ENCODE results near the gene KRT16. TPM values are rescaled to one million over a fixed set of nuclear protein-coding genes. Genes with fewer than 3 reads are reported as not detected.
"Not testable (repeated sequence)": the region's sequence is repeated elsewhere in the genome, so short reads cannot be mapped to it uniquely, and the experiment has no call there.

KRT16 gene
- total RNA-seq, 1 donor from 2014 or later = not detected

DNA sequence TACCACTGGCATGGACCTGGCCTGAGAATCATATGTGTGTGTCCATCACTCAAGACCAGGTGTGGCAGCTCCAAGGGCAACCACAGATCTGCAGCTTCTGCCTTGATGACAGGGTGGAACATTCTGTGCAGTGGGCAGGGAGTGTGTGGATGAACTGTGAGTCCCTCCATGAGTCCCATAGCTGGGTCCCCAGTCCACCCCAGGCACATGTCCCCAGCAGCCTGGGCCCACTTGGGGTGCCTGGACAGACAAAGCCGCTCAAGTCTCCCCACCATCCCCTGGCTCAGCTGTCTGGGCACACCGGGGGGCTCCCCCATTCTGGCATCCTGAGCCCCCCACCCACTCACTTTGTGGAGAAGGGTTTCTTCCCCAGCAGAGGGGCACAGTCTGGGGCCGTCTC is 4.6 kb upstream of the KRT16 start:
- DNase-seq (ENCODE audit: low spot score) = no peak
- H3K36me3 Mint-ChIP-seq (ENCODE audit: low read depth, unreplicated experiment) = no peaks in the 10 kb centered on the region
- TF ChIP-seq, protein P1, sequence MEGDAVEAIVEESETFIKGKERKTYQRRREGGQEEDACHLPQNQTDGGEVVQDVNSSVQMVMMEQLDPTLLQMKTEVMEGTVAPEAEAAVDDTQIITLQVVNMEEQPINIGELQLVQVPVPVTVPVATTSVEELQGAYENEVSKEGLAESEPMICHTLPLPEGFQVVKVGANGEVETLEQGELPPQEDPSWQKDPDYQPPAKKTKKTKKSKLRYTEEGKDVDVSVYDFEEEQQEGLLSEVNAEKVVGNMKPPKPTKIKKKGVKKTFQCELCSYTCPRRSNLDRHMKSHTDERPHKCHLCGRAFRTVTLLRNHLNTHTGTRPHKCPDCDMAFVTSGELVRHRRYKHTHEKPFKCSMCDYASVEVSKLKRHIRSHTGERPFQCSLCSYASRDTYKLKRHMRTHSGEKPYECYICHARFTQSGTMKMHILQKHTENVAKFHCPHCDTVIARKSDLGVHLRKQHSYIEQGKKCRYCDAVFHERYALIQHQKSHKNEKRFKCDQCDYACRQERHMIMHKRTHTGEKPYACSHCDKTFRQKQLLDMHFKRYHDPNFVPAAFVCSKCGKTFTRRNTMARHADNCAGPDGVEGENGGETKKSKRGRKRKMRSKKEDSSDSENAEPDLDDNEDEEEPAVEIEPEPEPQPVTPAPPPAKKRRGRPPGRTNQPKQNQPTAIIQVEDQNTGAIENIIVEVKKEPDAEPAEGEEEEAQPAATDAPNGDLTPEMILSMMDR (IDR thresholded peaks at IDR 0.05; ENCODE audit: unreplicated experiment) = no peak
- H3K4me1 Mint-ChIP-seq (ENCODE audit: unreplicated experiment) = no peaks in the 10 kb centered on the region
- H3K9me3 Mint-ChIP-seq (ENCODE audit: unreplicated experiment) = no peaks in the 10 kb centered on the region
- peaks cover 9% of the 10 kb centered on the region for H3K27me3 Mint-ChIP-seq (ENCODE audit: unreplicated experiment)
- H3K4me3 Mint-ChIP-seq (ENCODE audit: unreplicated experiment) = no peak overlapping the region
- no peak overlapping the region for H3K27ac Mint-ChIP-seq (ENCODE audit: unreplicated experiment)

DNA sequence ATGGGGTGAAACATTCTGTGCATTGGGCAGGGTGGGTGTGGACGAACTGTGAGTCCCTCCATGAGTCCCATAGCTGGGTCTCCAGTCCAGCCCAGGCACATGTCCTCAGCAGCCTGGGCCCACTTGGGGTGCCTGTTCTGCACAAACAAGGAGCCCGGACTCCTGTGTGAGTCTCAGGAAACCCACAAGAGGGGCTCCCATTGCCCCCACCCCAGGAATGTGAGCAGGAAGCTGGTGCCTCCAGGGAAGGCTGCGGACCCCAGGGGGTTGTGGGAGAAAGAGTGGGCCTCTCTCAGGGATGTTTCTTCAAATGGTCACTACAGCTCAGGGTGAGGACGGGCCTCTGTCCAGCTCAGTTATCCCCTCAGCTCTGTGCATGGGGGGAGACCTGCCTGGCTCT is 3.9 kb upstream of the KRT16 start:
- not testable (repeated sequence) for H3K4me3 Mint-ChIP-seq (ENCODE audit: unreplicated experiment); H3K36me3 Mint-ChIP-seq (ENCODE audit: low read depth, unreplicated experiment); H3K4me1 Mint-ChIP-seq (ENCODE audit: unreplicated experiment); DNase-seq (ENCODE audit: low spot score); H3K9me3 Mint-ChIP-seq (ENCODE audit: unreplicated experiment); H3K27ac Mint-ChIP-seq (ENCODE audit: unreplicated experiment); H3K27me3 Mint-ChIP-seq (ENCODE audit: unreplicated experiment)

DNA sequence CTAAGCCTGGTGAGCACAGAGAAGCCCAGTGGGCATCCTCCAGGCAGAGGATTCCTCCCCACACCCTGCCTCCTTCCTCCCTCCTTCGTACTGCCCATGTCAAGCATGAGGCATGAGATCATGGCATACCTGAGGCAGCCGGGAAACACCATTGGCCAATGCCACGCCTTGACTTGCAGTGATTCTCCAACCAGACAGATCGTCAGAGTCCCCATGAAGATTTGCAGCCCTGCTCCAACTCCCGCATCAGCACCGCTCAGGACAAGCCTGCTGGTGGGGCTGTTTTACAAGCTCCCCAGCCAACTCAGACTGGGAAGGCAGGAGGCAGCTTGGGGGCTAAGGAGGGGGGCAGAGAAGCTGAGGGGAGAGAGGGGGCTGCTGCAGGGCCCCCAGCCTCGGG is 2.9 kb upstream of the KRT16 start:
- Mint-ChIP-seq H3K27me3 (ENCODE audit: unreplicated experiment) (peaks cover 4% of the 10 kb centered on the region), H3K36me3 (ENCODE audit: low read depth, unreplicated experiment) (no peaks in the 10 kb centered on the region), H3K27ac (ENCODE audit: unreplicated experiment) (no peak overlapping the region), H3K4me1 (ENCODE audit: unreplicated experiment) (no peaks in the 10 kb centered on the region), H3K4me3 (ENCODE audit: unreplicated experiment) (no peak overlapping the region), H3K9me3 (ENCODE audit: unreplicated experiment) (no peaks in the 10 kb centered on the region)
- TF ChIP-seq, protein P1 (IDR thresholded peaks at IDR 0.05; ENCODE audit: unreplicated experiment) = no peak
- no peak for DNase-seq (ENCODE audit: low spot score)

DNA sequence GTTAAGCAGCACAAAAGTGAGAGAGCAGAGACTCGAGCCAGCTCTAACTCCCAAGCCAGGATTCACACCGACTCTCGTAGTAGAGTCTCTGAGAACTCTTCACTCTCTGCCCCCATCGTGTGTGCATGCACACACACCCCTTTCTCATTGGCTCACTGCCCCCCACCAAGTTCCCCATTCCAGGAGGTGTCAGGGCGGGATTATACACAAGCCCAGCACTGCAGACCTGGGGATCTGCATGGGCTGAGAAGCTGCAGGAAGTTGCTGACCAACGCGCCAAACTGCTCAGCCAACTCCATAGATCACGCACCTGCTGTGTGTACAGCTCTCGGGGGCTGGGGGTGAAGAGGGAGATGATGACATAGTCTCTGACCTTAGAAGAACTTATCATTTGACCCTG is 2.2 kb upstream of the KRT16 start:
- not testable (repeated sequence) for H3K9me3 Mint-ChIP-seq (ENCODE audit: unreplicated experiment); H3K27ac Mint-ChIP-seq (ENCODE audit: unreplicated experiment); DNase-seq (ENCODE audit: low spot score); H3K4me1 Mint-ChIP-seq (ENCODE audit: unreplicated experiment); H3K27me3 Mint-ChIP-seq (ENCODE audit: unreplicated experiment); H3K4me3 Mint-ChIP-seq (ENCODE audit: unreplicated experiment); H3K36me3 Mint-ChIP-seq (ENCODE audit: low read depth, unreplicated experiment)

DNA sequence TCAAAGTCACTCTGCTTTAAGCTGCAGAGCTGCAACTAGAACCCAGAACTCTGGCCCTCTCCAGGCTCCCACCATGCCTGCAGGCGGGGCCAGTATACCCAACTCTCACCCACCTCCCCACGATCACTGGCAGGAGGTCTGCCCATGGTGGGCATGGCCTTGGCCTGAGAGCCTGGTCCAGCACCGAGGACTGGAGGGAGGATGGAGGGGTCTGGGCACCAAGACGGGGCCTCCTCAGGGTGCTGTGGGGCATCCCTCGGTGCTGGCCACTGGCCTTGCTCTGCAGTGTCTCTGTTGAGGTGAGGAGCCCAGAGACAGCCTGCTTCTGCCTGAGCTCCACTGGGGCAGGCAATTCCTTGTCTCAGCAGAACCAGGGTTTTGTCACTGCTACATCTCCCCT is 1.5 kb upstream of the KRT16 start:
- Mint-ChIP-seq H3K27ac (ENCODE audit: unreplicated experiment) (no peak overlapping the region), H3K36me3 (ENCODE audit: low read depth, unreplicated experiment) (no peaks in the 10 kb centered on the region), H3K27me3 (ENCODE audit: unreplicated experiment) (peaks cover 6% of the 10 kb centered on the region), H3K4me3 (ENCODE audit: unreplicated experiment) (no peak overlapping the region), H3K4me1 (ENCODE audit: unreplicated experiment) (no peaks in the 10 kb centered on the region), H3K9me3 (ENCODE audit: unreplicated experiment) (no peaks in the 10 kb centered on the region)
- TF ChIP-seq, protein P1 (IDR thresholded peaks at IDR 0.05; ENCODE audit: unreplicated experiment) = no peak
- DNase-seq (ENCODE audit: low spot score) = no peak

DNA sequence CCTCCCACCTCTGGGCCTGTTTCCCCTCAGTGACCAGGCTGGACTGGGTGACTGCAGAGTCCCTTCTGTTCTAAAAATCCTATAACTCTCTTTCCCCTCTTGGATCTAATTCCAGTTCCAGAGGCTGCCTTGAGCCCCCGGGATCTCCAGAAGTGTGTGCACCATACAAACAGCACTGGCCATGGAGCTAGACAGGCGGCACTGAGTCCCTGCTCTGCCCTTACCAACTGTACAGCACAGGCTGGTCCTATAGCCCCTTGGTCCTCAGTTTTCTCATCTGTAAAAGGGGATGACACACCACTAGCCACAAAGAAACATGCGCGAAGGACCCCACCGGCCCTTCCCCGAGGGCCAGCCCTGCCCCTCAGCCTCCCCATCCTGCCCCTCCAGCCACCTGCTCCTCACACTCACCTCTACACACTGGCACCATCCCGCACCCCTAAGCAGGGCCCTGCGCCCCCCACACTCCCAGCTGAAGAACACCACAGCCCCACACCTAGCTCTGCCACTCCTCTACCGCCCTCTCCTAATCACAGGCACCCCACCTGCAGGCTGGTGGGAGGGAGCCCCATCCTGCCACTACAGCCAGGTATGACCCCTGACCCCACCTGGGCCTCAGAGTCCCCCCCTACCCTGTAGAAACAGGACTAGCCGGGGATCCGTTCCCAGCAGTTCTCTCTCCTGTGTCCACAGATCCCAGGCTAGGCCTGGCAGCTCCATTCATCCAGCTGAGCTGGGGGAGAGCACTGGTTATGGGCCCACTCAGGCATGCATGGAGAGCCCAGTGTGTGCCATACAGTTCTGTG is 913 bp upstream of the KRT16 start:
- no peak overlapping the region for H3K4me3 Mint-ChIP-seq (ENCODE audit: unreplicated experiment)
- H3K27me3 Mint-ChIP-seq (ENCODE audit: unreplicated experiment) = peaks cover 6% of the 10 kb centered on the region
- no peak overlapping the region for H3K27ac Mint-ChIP-seq (ENCODE audit: unreplicated experiment)
- TF ChIP-seq, protein P1 (IDR thresholded peaks at IDR 0.05; ENCODE audit: unreplicated experiment) = no peak
- no peaks in the 10 kb centered on the region for H3K4me1 Mint-ChIP-seq (ENCODE audit: unreplicated experiment)
- H3K9me3 Mint-ChIP-seq (ENCODE audit: unreplicated experiment) = no peaks in the 10 kb centered on the region
- DNase-seq (ENCODE audit: low spot score) = no peak
- H3K36me3 Mint-ChIP-seq (ENCODE audit: low read depth, unreplicated experiment) = peaks cover 4% of the 10 kb centered on the region
